Measurements from ENCODE around the gene TBC1D14.
"Not testable (repeated sequence)": the region's sequence is repeated elsewhere in the genome, so short reads cannot be mapped to it uniquely, and the experiment has no call there.

The TBC1D14 gene

DNA sequence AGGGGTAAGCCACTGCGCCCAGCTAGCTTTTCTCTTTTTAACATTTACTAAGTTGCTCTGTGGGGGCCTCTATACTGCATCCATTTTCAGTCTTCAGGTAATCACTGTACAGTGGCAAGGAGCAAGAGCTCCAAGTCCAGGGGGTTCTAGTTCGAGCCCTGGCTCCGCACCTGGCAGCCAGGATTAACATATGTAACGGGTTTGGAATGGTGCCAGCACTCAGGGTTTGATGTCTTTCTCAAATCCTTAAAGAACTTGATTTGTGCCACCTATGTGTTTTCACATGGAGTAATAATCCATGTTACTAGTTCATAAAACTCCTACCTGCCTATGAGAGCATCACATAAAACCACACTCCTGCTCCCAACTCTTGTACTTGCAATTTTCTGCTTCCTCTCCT is 153.7 kb downstream of the TBC1D14 start:
- DNase-seq (ENCODE audit: low spot score), result no peak

DNA sequence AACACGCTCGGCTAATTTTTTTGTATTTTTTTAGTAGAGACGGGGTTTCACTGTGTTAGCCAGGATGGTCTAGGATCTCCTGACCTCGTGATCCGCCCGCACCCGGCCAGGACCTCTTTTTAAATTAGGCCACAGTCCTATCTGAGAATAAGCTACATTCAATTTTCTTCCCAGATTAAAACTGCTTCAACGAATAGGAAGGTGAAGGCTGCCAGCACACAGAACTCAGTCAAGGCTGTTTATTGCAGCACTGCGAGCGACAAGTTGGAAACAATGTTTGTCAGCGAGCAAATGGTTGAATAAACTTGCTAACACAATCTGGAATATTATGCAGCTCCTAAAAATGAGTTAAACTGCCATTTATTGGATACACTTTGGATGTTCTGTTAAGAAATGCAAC is 156.4 kb downstream of the TBC1D14 start:
- DNase-seq (ENCODE audit: low spot score), result no peak

DNA sequence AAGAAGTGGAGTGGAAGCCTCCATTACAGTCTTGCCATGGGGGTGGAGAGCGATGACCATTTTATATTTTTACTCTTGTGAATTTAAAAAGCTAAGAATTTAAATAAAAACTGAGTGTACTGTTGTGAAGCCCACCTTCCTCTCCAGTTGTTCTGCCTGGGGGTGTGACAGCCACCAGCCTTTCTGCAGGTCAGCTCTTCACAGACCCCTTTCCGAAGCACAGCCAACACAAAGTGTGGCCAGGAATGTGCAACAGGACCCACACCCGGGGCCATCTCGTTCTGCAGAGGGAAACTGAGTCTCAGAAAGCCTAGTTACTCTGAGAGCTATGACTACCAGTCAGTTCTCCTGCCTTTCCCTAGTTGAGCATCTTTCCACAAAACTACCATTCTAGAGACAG is 156.9 kb downstream of the TBC1D14 start:
- DNase-seq (ENCODE audit: low spot score), result no peak

DNA sequence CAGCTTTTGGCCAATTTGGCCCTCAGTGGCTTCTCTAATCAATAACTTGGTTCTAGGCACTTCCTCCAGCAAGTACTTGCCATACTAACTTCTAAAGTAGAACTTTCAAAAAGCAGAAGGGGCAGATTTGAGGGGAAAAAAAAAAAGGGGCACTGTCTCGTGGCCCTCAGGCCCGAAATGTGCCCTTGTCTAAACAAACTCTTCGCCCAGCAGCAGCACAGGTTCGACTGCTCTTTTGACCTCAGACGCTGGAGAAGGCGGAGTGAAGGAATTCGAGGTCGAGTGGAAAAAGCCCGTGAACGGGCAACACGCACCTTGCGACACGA is 157.5 kb downstream of the TBC1D14 start:
- no peak for DNase-seq (ENCODE audit: low spot score)

DNA sequence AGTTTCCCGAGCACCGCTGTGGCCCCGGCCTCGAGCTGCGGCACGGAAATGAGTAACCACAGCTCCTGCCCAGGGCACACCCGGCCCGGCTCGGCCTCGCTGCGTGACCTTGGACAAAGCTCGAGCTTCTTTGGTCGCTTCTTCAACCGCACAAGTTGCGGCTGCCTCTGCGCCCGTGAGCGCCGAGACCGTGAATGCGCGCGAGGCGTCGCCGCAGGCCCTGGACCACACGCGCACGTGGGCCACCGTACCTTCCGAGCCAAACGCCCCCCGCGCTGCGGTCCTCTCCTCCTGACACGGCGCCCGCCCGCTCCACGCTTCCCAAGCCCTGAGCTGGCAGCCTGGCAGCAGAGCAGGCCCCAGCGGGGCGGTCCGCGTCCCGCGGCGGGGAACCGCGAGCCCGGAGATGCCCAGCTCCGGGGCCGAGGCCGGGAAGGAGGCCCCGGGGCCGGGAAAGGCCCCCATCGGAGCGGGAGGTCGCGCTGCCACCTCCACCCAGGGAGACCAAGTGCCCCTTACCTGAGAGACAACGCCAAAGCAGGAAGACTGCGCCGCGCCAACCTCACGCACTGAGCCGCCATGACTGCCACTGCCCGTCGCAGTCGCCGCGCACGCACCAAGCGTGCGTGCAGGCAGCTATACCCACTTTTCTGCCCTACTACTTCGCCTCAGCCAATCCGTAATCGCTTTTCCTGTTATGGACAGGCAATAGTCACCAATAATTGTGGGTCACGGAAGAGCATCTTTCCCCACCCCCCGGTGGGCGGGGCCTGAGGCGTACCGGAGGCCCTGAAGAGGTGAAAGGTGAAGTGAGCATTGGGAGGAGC is 158.0 kb downstream of the TBC1D14 start, which contains the start of gene GRPEL1:
Gene GRPEL1, minus strand, starts transcription at position 613 of the 827 bp plus-strand sequence. Its CDS starts 32 bp downstream, at position 581.
- DNase-seq (ENCODE audit: low spot score), result peak; percentile 97

DNA sequence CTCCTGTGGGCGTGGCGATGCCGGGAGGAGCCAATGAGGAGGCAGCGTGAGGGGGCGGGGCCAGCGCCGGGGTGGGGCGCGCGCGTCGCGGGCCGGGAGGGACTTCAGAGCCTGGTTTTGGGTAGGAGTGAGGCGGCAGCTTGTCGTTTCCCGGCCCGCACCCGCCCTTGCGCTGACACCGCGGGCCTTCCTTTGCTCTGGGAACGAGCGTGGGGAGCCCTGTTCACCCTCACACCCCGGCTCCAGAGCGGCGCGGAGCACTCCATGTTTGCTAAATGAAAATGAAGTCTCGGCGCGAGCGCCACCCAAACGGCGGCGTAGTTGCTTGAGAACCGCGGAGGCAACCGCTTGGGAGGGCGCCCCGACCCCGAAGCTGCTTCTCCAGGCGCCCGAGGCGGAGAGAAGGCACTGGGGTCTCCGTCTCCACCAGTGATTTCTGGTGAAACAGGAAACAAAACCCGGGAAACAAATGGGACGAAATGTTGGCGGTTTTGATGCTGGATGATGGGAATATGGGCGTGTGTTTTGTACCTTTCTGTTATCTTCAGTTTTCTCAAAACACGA is 158.7 kb downstream of the TBC1D14 start:
- DNase-seq (ENCODE audit: low spot score), result no peak

DNA sequence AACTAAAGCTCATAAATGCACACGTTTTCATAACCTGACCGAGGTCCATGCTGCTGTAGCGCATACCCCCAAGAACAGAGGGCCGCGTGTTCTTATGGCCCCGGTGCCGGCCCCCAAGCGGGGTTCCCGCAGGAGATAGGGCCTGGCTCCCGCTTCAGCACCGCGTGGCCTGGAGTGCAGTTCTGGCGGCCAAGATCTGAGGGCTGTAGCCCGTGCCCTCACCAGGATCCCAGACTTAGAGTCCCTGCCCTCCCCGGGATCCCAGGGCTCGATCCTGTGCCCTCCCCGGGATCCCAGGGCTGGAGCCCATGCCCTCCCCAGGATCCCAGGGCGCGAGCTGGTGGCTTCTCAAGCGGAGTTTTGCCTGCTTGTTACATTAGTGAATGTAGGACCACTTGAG is 159.3 kb downstream of the TBC1D14 start:
- no peak for DNase-seq (ENCODE audit: low spot score)

DNA sequence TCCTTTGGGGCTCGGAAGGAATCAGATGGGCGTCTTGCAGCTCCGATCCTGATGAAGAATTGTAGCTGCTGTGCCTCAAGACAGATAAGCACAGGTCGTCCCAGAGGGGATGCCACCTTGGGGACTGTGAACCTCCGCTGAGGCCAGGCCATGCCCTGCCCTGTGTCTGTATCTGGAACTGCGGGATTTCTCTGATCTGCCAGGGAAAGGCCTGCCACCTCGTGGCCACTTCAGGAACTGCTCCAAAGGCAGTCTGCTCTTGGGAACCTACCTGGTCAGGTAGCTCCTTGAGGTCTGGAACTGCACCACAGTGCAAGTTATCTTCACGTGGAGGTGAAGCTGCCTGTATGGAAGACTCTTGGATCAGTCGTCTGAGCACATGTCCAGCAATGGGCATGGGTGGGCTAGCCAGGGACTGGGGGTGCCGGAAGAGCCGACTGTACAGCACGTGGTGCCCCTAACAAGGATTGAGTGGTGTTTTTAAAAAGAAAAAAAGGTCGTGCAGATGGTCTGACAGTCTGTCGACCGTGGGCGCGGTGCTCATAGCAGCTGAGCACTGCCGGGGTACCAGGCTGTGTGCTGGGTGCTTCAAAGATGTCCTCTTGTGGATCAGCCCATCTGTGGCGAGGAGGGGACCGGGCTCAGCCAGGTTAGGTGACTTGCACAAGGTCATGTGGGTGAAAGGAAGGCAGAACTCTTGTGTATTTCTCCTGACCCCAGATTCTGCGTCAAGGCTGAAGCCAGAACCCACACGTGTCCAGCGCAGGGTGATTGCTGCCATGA is 161.3 kb downstream of the TBC1D14 start:
- DNase-seq (ENCODE audit: low spot score), result peak; percentile 82

DNA sequence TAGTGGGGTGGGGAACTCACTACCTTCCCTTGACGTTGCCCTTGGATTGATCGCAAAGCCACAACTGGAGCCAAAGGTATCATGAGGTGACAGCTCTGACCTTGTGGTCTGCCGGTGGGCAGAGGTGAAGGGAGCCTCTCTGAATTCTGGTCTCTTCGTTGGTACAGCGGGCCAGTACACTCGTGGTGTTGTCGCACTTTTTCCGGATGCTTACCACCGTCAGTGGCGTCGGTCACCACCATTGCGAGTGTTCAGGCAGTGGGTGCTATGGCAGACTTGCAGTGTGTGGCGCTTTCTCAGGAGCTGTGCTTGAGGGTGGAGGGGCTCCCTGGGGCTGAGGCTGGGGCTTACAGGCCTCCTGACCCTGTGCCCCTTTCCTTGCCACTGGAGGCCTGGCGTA is 163.4 kb downstream of the TBC1D14 start:
- no peak for DNase-seq (ENCODE audit: low spot score)

DNA sequence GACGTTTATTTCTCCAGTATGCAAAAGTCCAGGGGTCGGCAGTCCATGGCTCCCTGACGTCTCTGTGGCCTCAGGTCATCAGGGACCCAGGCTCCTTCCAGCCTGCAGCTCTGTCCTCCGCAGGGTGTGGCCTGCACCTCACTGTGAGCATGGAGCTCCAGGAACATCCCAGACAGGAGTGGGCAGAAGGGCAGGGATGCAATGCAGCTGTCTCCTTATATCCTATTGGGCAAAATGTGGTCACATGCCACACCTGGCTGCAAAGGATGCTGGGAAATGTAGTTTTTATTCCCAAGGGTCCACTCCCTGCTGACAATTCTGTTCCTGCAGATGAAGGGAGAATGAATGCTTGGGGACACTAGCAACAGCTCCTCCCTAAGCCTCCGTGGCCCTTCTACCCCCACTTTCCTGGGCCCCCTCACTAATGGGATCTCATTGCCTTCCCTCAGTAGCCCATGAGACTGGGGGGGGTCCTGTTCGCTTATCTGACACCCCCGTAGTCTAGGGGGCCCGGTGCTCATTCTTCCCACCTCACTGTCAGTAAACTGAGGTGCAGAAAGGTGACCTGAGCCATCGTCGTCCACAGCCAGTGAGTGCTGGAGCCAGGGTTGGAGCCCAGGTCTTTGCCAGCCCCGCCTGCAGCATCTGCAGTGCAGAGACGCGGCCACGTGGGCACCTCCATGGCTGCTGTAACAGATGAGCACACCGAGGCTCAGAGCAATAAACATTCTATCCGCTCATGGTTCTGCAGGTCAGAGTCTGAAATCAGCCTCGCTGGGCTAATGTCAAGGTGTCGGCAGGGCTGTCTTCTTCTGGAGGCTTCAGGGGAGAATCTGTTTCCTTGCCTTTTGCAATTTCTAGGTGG is 164.1 kb downstream of the TBC1D14 start:
- DNase-seq (ENCODE audit: low spot score), result peak; percentile 81

DNA sequence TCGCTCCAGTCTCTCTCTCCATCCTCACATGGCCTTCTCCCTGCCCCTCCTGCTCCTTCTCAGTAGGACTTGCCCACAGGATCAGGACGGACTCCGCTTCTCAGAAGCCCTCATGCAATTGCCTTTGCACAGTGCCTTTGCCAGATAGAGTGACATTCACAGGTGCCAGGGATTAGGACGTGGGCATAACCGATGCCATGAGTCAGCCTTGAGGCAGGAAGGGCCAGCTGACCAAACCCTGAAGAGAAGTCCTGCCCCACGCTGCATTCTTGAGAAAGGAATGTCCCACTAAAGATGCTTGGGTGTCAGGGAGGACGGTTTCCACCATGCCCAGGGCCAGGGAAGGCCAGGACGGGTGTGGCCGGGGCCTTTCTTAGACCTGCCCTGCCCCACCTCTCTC is 164.8 kb downstream of the TBC1D14 start:
- no peak for DNase-seq (ENCODE audit: low spot score)

DNA sequence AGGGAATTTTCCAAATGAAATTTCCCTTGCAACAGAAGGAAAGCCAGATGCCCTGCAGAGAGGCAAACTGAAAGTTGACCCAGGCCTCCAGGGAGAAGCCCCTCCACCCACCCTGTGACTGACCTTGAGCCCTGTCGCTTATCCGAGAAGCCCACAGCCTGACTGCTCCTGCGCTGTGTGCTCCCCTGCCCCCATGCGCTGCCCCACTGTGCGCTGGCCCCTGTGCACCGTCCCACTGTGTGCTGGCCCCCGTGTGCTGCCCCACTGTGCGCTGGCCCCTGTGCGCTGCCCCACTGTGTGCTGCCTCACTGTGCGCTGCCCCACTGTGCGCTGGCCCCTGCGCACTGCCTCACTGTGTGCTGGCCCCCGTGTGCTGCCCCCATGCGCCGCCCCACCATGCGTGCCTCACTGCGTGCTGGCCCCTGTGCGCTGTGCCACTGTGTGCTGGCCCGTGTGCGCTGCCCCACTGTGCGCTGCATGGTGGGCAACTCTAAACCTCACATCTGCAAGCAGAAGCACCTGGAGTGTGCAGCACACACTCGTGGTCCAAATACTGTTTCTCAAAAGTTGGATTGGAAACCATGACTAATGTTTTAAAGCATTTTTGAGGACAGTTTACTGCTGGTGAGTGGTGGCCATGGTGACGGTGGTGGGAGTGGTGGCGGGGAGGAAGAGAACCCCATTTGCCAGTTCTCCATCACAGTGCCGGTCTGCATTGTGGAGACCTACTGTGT is 166.5 kb downstream of the TBC1D14 start:
- no peak for DNase-seq (ENCODE audit: low spot score)

DNA sequence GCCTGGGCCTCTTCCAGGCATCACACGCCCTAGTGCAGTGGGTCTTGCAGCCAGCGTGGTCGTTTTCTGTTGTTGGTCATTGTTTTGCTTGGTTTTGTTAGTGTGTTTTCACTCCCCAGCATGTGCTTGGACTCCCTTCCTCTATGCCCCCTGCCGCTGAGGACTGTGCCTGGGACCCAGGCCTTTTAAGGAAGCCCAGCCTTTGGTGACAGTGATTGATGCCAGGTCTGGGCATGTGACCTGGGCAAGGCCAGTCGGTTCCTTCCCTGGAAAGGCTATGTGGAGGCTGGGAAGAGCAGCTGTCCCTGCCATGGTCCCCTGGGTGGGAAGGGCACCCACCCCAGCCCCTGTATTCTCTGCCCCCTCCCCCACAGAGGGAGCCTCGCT is 167.1 kb downstream of the TBC1D14 start:
- no peak for DNase-seq (ENCODE audit: low spot score)

DNA sequence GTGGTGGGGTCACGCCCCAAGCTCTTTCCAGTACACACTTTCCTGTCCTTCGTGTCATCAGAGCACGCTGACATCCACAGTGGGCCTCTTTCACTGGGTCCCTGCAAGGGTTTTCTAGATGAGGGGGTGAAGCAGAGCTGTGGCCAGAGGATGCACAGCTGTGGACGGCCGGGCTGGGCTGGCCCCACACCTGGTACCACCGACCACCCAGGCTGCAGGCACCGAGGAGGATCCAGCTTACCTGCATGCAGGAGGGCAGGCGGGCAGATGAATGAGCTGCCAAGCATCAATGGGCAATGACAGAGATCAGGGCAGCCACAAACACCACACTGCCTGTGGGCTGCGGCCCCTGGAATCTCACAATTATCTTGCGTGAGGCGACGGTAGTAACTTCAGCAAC is 167.7 kb downstream of the TBC1D14 start:
- DNase-seq (ENCODE audit: low spot score), result no peak

DNA sequence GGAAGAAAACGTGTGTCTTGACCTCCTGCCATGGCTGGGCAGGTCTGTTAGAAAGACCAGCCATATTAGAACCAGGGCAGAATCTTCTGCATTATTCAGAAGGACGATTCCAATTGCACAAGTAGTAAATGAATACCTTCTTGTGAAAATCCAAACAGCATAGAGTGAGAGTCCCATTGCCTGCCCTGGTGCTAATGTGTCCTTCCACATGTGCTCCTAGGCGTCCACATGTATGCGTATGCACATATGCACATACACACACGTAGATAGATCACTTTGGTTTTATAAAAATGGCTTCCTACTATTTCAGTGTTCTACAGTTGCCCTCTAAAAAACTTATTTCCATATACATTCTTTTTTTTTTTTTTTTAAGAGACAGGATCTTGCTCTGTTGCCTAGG is 168.4 kb downstream of the TBC1D14 start:
- no peak for DNase-seq (ENCODE audit: low spot score)

DNA sequence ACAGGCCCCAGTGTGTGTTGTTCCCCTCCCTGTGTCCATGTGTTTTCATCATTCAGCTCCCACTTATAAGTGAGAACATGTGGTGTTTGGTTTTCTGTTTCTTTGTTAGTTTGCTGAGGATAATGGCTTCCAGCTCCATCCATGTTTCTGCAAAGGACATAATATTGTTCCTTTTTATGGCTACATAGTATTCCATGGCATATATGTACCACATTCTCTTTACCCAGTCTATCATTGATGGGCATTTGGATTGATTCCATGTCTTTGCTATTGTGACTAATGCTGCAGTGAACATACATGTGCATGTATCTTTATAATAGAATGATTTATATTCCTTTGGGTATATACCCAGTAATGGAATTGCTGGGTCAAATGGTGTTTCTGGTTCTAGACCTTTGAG is 169.9 kb downstream of the TBC1D14 start:
- DNase-seq (ENCODE audit: low spot score), result not testable (repeated sequence)

DNA sequence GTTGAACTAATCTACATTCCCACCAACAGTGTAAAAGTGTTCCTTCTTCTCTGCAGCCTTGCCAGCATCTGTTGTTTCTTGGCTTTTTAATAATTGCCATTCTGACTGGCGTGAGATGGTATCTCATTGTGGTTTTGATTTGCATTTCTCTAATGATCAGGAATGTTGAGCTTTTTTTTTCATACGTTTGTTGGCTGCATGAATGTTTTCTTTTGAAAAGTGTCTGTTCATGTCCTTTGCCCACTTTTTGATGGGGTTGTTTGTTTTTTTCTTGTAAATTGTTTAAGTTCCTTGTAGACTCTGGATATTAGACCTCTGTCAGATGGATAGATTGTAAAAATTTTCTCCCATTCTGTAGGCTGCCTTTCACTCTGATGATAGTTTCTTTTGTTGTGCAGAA is 170.3 kb downstream of the TBC1D14 start:
- not testable (repeated sequence) for DNase-seq (ENCODE audit: low spot score)
